ENCODE results near the gene TMA7B.
A peak's percentile ranks its signal among the peaks of the same experiment; 100 is the strongest.

Gene TMA7B

DNA sequence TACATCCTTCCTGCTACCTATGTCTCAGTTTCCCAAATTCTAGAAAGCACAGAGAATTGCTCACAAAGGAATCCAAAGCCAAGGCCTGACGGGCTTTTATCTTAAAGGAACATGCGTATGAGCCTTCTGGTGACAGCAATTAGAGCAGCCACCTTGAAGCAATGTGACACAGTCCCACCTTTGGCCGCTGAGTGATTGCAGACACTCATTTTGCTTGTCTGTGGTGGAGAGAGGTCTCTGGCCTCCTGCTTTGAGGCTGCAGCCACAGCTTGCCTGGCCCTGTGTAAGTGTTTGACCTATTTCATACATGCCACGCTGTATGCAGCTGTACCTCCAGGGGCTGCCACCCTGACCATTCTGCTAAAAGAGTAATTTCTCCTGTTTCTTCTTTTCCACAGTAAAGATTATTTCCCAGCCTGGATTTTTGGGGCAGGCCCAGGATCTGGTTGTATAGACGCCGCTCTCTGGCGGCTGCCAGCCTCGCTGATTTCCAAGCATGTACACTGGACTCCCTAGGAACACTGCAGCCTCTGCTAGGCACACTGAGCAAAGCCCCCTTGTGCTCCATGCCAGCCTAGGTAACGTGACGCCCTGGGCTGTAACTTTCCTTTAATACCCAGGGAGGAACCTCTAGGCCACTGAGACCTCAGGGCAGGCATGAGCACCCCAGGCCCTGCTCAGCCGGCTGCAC lies 1.1 kb upstream of the TMA7B start:
- TF ChIP-seq, protein P1, sequence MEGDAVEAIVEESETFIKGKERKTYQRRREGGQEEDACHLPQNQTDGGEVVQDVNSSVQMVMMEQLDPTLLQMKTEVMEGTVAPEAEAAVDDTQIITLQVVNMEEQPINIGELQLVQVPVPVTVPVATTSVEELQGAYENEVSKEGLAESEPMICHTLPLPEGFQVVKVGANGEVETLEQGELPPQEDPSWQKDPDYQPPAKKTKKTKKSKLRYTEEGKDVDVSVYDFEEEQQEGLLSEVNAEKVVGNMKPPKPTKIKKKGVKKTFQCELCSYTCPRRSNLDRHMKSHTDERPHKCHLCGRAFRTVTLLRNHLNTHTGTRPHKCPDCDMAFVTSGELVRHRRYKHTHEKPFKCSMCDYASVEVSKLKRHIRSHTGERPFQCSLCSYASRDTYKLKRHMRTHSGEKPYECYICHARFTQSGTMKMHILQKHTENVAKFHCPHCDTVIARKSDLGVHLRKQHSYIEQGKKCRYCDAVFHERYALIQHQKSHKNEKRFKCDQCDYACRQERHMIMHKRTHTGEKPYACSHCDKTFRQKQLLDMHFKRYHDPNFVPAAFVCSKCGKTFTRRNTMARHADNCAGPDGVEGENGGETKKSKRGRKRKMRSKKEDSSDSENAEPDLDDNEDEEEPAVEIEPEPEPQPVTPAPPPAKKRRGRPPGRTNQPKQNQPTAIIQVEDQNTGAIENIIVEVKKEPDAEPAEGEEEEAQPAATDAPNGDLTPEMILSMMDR (IDR thresholded peaks at IDR 0.05; ENCODE audit: insufficient read depth, low read depth, low read length, missing control alignments): no peak
- no peak for DNase-seq (ENCODE audit: low read depth)
- no peak overlapping the region for H3K4me3 ChIP-seq (ENCODE audit: low read depth, low read length)

- no peak overlapping the region for H3K4me3 ChIP-seq (ENCODE audit: low read depth, low read length)
- TF ChIP-seq, protein P1 (IDR thresholded peaks at IDR 0.05; ENCODE audit: insufficient read depth, low read depth, low read length, missing control alignments): no peak
- peak; percentile 97 for DNase-seq (ENCODE audit: low read depth)
These were observed 872 bp downstream of the TMA7B start for GRCh38 chr22:39960791-39961746.

DNA sequence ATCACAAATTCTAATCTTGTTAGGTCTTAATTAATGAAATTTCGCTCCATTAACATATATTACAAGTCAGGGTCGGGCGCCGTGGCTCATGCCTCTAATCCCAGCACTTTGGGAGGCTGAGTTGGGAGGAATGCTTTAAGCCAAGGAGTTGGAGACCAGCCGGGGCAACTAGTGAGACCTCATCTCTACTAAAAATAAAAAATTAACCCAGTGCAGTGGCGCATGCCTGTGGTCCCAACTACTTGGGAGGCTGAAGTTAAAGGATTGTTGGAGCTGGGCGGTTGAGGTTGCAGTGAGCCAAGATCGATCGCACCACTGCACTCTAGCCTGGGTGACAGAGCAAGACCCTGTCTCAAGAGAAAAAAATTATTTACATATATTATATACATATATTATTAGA lies 1.9 kb downstream of the TMA7B start:
- no peak for DNase-seq (ENCODE audit: low read depth)
- H3K4me3 ChIP-seq (ENCODE audit: low read depth, low read length): no peak overlapping the region
- TF ChIP-seq, protein P1 (IDR thresholded peaks at IDR 0.05; ENCODE audit: insufficient read depth, low read depth, low read length, missing control alignments): no peak

GRCh38 chr22:39965748-39966147 lies 5.6 kb downstream of the TMA7B start:
- DNase-seq (ENCODE audit: low read depth): no peak
- TF ChIP-seq, protein P1 (IDR thresholded peaks at IDR 0.05; ENCODE audit: insufficient read depth, low read depth, low read length, missing control alignments): no peak
- H3K4me3 ChIP-seq (ENCODE audit: low read depth, low read length): no peak overlapping the region

DNA sequence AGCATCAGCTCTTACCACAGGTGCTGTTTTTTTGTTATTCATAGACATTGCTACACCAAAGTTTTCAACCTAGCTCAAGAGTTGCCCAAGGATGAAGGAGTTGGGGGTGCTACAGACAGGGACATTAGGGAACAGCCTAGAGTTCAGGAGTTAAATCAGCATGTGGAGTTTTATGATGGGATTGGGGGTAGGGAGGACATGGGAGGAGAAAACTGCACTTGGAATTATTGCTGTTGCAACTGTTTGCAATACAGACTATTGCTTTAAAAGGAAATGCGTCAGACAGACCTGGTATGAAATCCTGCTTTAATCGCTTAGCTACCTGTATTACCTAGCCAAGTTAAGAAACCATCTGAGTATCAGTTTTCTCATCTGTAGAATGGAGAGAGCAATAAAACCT lies 6.3 kb downstream of the TMA7B start:
- no peak for DNase-seq (ENCODE audit: low read depth)
- TF ChIP-seq, protein P1 (IDR thresholded peaks at IDR 0.05; ENCODE audit: insufficient read depth, low read depth, low read length, missing control alignments): no peak
- no peak overlapping the region for H3K4me3 ChIP-seq (ENCODE audit: low read depth, low read length)

GRCh38 chr22:39967103-39967829 lies 7.1 kb downstream of the TMA7B start:
- H3K4me3 ChIP-seq (ENCODE audit: low read depth, low read length): no peak overlapping the region
- DNase-seq (ENCODE audit: low read depth): no peak
- TF ChIP-seq, protein P1 (IDR thresholded peaks at IDR 0.05; ENCODE audit: insufficient read depth, low read depth, low read length, missing control alignments): no peak

Data from GM12865 (cell line).